COLO668 (cell line): ENCODE results near the gene MLST8.
A peak's percentile ranks its signal among the peaks of the same experiment; 100 is the strongest.

Experiments used
- DNase-seq: peaks from one replicate; lab custom pipeline; 2025; ENCODE audit not compliant: unreplicated experiment; lab: John Stamatoyannopoulos, UW

Gene MLST8, protein sequence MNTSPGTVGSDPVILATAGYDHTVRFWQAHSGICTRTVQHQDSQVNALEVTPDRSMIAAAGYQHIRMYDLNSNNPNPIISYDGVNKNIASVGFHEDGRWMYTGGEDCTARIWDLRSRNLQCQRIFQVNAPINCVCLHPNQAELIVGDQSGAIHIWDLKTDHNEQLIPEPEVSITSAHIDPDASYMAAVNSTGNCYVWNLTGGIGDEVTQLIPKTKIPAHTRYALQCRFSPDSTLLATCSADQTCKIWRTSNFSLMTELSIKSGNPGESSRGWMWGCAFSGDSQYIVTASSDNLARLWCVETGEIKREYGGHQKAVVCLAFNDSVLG

DNA sequence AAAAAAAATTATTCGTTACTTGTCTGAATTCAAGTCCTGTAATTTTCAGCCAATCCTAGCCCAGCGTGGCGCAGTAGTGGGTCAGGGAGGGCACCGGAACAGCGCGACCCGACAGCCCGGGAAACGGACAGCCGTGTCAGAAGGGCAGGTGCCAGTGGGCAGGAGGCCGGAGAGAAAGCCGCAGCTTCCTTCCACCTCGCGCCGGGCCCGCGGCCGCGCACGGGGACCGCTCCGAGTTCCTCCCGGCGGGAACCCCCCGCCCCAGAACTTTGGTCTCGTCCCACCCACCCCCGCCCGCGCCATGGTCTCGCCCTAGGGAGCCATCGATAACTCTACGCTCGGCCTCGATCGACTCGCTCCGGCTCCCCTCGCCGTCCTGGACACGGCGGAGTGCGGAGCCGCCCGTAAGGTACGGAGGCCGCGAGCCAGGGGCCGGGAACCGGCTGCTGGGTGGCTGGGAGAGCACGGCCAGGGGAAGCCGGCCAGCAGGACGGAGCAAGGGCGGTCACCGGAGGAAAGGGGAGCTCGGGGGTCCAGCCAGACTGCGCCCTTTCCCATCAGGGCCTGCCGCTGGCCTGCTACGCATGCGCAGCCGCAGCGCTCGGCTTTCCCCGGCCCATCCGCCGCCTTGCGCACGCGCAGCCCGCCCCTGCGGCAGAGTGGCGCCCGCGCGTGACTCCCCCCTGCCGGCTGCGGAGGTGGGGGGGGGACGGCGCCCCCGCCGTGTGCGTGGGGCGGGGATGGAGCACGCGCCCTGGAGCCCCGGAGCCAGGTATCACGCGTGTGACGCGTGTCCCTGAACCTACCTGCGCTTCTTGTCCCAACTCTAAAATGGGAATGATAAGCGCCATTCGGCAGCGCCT lies at the start of gene MLST8:
TSS of gene MLST8 (plus strand) at position 351 of the 863 bp plus-strand sequence. CDS start 632 bp downstream, outside the sequence.
- DNase-seq, result peak; percentile 91

DNA sequence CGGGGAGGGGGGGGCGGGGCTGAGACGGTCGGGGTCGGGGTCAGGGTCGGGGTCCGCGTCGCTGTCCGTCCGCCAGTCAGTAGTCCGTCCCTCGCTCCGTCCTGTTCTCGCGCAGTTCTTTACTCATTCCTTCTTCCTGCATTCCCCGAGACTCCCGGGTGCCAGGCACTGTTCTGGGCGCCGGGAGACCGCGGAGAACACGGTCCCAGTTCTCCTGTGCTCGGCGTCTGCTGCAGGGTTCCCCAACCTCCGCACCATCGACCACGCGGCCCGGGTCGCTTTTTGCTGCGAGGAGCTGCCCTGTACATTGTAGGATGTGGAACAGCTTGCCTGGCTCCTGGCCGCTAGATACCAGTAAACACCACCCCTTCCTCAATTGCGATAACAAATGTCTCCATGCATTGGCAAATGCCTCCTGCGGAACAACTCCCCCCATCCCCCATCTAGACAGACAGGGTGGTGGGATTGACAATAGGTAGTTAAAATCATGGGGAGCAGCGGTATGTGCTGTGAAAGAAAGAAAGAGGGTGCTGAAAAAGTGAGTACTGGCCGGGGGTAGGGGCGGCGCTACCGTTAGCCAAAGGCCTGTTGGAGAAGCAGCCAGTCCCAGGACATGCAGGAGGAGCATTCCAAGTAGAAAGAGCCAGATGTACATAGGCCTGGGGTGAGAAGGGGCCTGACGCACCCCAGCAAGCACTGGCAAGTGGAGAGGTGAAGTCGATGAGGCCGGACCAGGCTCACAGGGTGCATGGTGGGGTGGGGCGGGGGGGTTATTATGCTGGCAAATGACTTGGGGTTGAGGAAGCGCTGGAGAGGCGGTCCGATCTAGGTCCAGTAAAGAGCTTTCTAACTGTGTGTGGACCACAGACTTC lies 49.0 kb upstream of the MLST8 start:
- DNase-seq, result peak; percentile 28

DNA sequence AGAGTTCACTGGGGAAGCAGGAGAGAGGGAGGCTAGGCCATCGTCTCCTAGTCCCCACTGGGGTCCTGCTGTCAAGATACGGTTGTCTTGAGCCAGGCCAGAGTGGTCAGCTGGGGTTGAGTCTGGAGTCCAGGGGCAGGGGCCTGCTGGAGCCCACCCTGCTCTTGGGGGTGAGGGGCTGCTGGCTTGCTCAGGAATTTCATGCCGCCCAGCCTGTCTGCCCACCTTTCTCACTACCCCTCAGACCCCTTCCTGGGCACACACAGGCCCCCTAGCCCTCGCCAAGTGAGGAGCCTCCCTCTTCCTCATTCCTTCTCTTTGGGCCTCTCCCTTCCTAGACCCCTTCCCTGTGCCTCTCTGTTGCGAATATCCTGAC lies 48.4 kb upstream of the MLST8 start:
- DNase-seq, result no peak

DNA sequence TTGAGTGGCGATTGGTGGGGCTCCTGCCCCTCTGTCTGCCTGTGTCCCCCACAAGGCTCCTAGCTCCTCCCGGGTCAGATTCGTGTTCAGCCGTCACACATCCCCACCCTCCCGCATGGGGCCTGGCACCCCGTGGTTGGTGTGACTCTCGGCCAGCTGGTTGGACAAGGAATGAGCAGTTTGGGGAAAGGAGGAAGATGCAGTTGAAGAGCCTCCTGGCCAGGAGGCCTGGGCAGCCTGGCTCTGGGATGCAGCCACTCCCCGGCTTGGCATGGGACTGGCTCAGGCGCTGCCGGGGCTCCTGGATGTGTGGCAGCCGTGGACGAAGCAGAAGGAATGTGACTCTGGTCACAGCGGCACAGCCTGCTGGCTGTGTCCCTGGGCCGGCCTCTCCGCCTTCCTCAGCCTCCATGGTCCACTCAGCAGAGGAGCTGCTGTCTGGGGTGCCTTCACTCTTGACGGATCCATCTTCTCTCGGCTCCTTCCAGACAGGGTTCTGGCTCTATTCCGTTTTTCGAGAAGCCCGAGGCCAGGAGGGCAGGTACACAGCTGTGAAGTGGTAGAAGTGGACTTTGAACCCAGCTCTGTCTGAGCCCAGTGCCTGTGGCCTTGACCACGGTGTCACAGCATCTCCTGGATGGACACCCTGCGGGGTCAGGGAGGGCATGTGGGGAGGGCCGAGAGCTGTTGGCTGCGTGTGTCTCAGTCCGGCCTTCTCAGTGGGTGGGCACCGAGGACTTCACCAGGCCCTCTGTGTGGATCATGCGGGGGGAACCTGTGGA lies 47.6 kb upstream of the MLST8 start:
- peak; percentile 44 for DNase-seq

DNA sequence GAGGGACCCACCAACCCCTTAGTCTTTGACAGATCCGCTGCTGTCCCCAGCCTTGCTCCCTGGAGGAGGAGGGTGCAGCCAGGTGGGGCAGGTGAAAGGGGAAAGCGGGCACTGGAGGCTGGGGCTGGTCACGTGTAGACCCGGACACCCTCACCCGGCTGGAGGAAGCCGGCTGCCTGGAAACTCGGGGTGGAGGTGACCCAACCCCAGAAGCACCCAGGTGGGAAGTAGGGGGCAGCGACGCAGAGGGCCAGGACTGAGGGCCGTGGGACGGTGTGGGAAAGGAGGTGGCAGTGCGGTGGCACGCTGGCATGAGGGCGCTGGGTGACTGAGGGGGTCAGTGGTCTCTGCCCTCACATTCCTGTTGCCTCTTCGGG lies 47.0 kb upstream of the MLST8 start:
- DNase-seq, result no peak

DNA sequence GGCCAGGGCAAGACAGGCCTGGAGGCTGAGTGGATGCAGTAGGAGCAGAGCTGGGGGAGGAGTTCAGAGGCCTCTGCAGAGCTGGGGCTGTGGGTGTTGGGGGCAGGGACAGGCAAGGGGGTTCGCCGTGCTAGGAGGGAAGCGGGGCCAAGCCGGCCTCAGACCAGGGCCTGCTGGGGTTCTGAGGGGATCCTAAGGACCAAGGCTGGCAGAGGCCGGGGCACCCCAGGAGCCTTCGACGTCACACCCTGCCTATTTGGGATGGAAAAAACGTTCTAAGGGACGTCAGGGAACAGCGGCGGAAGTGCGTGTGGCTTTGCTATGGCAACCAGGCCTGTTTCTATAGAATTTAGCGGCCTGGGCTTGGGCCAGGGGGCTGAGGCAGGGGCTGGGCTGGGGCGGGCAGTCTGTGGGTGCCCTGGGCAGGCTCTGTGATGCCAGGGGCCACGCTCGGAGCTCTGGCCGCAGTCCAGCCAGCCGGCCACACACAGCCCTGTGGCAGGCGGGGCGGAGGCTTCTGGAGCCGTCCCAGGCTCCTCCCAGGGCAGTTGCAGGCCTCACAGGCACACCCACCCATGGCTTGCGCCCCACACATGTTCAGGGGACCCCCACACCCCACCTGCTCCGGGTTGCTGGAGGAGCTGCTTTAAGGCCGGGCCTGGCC lies 45.9 kb upstream of the MLST8 start:
- DNase-seq, result no peak

DNA sequence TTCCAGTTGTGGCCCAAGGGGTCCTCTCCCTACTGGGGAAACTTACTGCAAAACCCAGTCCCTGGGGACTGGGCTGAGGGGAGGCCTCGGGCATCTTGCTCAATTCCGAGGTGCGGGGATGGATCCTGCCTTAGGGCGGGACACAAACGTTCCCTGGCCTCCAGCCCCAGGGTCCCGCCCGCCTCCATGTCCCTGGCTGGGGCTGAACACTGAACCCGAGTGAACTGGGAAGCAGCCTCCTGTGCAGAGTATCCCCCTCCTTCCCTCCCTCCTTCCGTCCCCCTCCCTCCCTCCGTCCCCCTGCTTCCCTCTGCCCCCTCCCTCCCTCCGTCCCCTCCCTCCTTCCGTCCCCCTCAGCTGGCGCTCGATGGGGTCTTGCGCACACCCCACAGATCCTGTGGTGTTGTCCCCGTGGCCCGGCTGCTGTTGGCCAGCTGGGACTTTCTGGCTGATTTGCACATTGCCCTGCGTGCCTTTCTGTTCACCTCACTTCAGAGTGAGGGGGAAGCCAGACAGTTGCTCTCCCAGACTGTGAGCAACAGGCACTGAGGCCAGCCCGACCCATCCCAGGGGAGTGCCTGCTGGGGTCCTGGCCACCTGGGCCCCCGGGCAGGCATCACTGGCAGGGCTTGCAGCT lies 44.2 kb upstream of the MLST8 start:
- DNase-seq, result no peak

DNA sequence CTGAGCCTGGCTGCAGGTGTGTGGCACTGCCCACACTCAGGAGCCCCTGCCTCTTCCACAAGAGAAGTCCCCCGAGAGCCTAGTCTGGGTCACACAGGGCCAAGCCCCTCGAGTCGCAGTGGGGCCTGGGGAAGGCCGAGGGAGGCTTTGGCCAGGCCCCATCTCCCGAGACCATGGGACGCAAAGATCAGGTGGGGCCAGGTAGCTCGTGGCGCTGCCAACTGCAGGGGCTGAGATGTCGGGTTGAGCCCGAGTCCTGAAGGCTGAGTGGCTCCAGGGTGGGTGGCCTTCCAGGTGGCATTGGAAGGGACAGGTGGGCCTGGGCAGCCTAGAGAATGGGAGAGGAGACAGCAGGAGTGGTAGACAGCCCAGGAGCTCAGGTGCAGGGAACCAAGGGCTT lies 43.3 kb upstream of the MLST8 start:
- DNase-seq, result no peak

DNA sequence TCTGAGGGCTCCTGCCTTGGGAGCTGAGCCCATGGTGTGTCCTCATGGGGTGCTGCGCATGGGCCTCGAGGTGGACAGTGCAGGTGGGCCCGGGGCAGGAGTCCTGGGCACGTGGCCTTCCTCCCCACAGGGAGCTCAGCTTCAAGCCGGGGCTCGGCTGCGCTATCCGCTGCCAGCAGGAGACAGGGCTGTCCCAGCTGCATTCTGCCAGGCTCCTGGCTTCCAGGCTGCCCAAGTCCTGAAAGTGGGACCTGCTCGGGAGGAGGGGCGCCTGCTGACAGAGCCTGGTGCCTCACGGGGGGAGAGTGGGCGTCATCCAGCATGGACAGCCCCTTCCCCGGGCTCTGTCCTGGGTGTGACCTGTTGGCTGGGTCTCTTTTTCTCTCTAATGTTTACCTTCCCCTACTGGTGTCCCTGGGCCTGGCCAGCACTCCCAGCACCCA lies 42.6 kb upstream of the MLST8 start:
- DNase-seq, result peak; percentile 55

DNA sequence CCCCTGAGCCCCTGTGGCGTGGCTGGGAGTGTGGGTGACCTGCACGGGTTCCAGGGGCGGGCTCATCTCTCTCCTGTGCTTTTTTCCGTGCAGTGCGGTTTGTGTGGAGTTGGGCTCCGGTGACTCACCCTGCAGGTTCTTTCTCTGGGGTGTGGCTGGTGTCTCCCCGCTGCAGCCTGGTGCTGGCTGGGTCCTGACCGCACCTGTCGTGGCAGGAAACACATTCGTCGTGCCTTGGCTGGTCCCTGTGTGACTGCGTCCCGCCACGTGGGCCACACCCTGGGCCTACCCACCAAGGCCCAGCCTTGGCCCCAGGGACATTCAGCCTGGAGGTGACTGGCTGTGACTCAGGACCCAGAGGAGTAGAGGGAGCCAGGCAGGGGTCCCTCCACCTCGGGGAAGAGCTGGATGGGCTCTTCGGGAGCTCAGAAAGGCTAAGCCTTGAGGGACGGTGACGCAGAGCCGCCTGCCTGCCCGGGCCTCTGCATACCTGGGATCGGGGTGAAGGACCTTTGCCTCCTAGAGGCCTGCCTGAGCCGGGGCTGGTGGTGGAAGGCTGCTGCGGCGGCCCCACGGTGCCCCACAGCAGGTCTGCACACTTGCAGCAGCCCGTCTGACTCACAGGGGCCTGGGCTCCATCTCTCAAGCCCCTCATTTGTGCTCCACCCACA lies 41.9 kb upstream of the MLST8 start:
- DNase-seq, result peak; percentile 88

DNA sequence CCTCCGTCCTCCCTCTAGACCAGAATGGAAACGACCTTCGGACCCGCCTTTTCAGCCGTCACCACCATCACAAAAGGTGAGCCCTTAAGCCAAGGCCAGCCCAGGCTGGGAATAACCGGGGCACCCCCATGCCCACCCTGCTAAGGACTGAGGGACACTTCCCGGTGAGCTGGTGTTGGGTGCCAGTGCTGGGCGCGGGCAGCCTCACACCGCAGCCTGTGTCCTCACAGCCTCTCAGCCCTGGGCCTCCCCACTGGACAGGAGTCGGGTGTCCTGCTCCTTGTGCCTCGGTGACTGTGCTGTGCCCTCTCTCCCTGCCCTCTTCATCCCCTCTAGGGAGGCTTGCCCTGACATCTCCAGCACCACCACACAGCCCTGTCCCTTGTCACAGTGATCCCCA lies 39.4 kb upstream of the MLST8 start:
- DNase-seq, result no peak

DNA sequence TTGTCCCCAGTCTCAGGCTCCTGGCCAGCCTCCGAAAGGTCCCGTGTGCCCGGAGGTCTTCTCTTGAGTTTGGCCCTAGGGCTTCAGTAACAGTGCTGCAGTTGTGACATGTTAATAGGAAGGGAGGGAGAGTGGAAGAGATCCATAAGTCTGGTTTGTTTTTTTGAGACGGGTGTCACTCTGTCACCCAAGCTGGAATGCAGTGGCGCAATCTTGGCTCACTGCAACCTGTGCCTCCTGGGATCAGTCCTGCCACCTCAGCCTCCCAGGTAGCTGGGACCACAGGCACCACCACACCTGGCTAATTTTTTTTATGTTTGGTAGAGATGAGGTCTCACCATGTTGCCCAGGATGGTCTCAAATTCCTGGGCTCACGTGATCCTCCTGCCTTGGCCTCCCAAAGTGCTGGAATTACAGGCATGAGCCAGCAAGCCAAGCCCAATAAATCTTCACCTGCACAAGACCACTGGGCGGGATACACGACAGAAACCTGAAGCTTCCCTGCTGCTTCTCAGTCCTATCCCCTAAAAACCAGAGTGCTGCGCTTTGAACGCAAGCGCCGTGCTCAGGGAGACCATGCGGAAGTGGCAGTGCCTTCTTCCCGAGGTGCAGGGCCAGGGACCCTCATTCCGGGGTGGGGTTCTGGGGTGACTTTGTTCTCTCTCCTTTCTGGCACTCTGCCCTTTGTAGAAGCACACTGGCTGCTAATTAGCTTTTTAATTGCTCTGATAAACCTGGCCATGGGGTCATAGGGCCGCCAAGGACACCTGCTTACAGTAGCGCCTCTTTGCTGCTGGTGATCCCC lies 38.8 kb upstream of the MLST8 start:
- DNase-seq, result no peak

DNA sequence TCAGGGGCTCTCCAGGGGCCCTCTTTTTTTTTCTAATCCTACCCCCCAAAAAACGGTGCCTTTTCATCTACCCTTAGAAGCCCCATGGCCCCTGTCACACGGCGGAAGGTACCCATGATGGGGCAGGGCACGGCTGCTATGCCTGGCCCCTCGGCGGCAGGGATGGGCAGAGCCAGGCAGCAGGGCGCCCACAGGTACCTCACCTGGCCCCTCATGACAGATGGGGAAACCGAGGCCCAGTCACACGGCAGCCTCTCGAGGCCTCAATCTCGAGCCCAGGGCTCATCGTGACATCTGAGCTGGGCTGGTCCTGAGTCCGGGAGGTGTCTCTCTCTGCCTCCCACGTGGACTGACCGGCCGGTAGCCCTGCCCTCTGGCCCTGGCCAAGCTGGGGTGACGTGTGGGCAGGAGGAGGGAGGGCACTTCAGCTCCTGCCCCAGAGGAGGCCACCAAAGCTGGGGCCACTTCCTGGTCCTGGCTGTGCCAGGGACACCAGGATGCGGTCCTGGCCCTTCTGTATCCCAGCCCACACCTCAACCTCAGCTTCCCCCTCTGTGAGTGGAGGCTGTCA lies 38.1 kb upstream of the MLST8 start:
- DNase-seq, result no peak

DNA sequence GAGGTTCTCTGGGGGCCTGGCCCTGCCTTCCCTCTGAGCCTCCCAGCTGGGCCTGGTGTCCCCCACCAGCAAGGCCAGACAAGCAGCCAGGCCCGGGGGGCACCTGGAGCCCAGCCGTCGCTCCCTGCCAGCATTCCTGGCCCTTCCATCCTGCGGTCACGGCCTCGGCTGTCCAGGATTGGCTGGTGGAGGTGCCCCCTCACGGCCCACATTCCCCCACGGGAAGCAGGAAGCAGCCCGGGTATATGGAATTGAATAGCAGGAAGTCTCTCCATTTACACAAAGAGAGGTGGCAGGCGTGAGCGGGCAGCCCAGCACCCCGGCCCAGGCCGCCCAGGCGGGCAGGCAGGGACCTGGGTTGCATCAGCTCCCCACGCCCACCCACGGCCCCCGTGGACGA lies 35.2 kb upstream of the MLST8 start:
- DNase-seq, result no peak

DNA sequence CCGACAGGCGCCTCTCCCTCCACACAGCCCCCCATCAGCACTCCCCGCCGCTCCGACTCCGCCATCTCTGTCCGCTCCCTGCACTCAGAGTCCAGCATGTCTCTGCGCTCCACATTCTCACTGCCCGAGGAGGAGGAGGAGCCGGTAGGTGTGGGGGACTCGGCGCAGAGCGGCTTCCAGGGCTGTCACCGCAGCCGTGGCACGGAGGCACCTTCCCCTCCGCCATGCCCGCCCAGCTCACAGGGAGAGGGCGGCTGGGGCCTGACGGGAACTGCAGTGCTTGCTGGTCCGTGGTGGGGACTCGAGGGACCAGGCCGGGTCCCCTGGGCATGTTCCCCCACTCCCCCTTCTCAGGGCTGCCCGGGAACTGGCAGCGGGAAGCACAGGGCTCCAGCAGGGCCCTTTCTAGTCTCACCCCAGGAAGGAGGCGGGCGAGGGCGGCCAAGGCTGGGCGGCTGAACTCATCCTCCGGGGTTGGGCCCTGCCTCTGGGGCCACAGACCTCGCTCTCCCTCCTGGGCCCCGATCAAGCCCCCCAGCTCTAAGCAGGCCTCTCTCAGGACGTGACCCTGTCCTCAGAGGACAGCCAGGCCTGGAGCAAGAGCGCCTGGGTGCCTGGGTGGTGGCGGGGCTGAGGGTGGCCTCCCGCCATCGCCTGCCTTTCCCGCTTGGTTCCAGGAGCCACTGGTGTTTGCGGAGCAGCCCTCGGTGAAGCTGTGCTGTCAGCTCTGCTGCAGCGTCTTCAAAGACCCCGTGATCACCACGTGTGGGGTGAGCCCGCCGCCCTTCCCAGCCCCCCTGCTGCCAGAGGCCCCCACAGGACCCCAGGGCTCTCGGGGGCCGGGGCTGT lies 34.4 kb upstream of the MLST8 start:
- no peak for DNase-seq

DNA sequence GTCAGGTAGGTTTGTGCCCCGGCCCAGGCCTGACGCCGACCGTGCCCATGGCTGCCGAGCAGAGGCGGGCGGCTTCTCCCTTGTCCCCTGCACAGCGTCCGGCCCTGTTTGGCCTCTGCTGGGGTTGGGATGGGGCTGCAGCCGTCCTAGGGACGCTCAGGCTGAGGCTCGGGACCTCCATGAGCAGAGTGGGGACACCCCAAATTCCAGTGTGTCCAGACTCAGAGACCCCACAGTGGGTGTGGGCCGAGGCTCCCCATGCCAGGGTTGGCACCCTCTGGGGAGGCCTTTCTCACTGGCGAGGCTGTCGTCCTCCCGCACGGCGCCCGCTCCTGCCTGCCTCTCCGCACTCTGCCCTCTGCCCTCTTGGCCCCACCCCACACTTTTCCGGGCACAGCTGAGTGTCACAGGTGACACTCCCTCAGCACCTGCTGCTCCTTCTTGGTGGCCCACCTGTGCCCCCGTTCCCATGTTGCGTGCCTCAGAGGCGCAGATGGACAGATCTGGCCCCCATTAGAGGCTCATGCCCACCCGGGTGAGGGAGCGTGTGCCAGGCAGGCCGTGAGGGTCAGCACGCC lies 33.6 kb upstream of the MLST8 start:
- no peak for DNase-seq
